ENCODE data around the gene MR1. TPM values are rescaled to one million over a fixed set of nuclear protein-coding genes. Genes with fewer than 3 reads are reported as not detected.

Gene MR1
- total RNA-seq, 2 experiments from 2014 or later: 16.2 to 18.1 TPM

DNA sequence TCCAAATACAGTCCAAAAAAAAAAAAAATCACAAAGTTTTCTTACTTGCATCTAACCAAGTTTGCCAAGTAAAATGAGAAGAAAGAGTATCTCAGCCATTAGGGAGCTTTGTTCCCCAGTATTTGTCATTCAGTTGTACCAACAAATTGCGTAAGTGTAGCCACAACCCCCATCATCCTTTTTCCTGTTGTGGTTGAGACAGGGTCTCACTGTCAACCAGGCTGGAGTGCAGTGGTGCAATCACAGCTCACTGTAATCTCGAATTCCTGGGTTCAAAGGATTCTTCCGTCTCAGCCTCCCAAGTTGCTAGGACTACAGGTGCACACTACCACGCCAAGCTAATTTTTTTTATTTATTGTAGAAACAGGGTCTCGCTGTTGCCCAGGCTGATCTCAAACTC lies 20.6 kb upstream of the MR1 start:
- intact Hi-C loops (cut with DNase I, micrococcal nuclease): no loop called here
- ATAC-seq (ENCODE audit: poor library complexity): peak; percentile 80

DNA sequence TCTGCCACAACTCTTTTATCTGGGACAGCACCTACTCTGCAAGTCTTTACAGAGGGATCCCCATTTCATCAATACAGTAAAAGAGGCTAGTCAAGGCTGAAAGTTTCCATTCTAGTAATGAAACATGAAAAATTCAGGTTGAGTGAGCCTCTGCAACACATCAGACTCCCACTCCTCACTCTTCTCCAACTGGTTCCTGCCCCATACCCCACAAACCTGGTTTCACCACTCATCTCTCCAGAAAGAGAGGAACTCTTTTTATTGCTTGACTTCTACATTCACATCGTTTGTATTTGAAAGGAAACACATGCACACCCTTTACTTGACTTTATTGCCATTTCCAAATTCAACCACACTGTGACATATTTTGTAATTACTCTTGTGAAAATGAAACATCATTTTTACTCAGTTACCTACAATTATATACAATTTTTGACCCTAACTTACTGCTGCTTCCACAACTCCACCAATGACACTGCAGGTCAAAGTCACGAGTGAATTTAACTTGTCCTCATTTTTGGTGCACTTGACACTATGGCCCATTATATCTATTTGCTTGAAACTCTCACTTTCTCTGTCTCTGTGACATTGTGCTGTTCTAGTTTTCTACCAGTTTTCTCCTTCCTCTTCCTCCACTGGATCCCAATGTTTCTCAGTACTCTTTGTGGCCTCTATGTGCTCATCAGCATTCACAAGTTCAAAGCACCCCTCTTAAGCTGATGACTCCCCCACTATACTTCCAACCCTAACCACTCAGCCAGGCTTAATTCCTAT lies 19.1 kb upstream of the MR1 start:
- peaks cover 39% of the 10 kb centered on the region for H3K4me1 Mint-ChIP-seq (ENCODE audit: low read depth)
- ATAC-seq (ENCODE audit: poor library complexity) (no peak), DNase-seq (no peak)
- no peaks in the 10 kb centered on the region for H3K27me3 Mint-ChIP-seq
- no peak overlapping the region for H3K4me3 ChIP-seq (ENCODE audit: low read length)
- intact Hi-C loops (cut with DNase I, micrococcal nuclease): no loop called here
- peaks cover 36% of the 10 kb centered on the region for H3K4me1 ChIP-seq (ENCODE audit: insufficient read depth, low read length)
- H3K9me3 Mint-ChIP-seq: no peaks in the 10 kb centered on the region
- ChIA-PET POLR2A (interaction anchor here (0.6 to 2.5 kb wide), 2 partner anchors 9 to 19 kb away, joined by 4 to 7 read pairs; partner anchors contain the start of gene MR1), CTCF (no interaction called here)
- H3K36me3 Mint-ChIP-seq (ENCODE audit: low read depth): peaks cover 15% of the 10 kb centered on the region
- TF ChIP-seq, protein P1, sequence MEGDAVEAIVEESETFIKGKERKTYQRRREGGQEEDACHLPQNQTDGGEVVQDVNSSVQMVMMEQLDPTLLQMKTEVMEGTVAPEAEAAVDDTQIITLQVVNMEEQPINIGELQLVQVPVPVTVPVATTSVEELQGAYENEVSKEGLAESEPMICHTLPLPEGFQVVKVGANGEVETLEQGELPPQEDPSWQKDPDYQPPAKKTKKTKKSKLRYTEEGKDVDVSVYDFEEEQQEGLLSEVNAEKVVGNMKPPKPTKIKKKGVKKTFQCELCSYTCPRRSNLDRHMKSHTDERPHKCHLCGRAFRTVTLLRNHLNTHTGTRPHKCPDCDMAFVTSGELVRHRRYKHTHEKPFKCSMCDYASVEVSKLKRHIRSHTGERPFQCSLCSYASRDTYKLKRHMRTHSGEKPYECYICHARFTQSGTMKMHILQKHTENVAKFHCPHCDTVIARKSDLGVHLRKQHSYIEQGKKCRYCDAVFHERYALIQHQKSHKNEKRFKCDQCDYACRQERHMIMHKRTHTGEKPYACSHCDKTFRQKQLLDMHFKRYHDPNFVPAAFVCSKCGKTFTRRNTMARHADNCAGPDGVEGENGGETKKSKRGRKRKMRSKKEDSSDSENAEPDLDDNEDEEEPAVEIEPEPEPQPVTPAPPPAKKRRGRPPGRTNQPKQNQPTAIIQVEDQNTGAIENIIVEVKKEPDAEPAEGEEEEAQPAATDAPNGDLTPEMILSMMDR (IDR thresholded peaks at IDR 0.05): no peak
- H3K36me3 ChIP-seq (ENCODE audit: insufficient read depth, low read length): peaks cover 2% of the 10 kb centered on the region
- no peak overlapping the region for H3K4me3 Mint-ChIP-seq
- H3K27me3 ChIP-seq (ENCODE audit: control insufficient read depth in 1 of 2, insufficient read depth in 2 of 2, low read length in 2 of 2): no peaks in the 10 kb centered on the region
- no peak overlapping the region for H3K27ac ChIP-seq (ENCODE audit: low read depth in 1 of 2, low read length in 2 of 2)
- H3K27ac Mint-ChIP-seq: no peak overlapping the region
- H3K9me3 ChIP-seq (ENCODE audit: control insufficient read depth in 1 of 2, insufficient read depth in 1 of 2, low read length in 2 of 2): no peaks in the 10 kb centered on the region

More for the DNA sequence above, 20.6 kb upstream of the MR1 start:
- Histone ChIP-seq H3K27ac (ENCODE audit: low read depth in 1 of 2, low read length in 2 of 2) (no peak overlapping the region), H3K4me3 (ENCODE audit: low read length) (no peak overlapping the region), H3K27me3 (ENCODE audit: control insufficient read depth in 1 of 2, insufficient read depth in 2 of 2, low read length in 2 of 2) (no peaks in the 10 kb centered on the region), H3K9me3 (ENCODE audit: control insufficient read depth in 1 of 2, insufficient read depth in 1 of 2, low read length in 2 of 2) (no peaks in the 10 kb centered on the region), H3K36me3 (ENCODE audit: insufficient read depth, low read length) (peaks cover 2% of the 10 kb centered on the region), H3K4me1 (ENCODE audit: insufficient read depth, low read length) (peaks cover 26% of the 10 kb centered on the region)
- Mint-ChIP-seq H3K27ac (peak overlapping the region; percentile 57), H3K9me3 (no peaks in the 10 kb centered on the region), H3K4me1 (ENCODE audit: low read depth) (peaks cover 31% of the 10 kb centered on the region), H3K4me3 (no peak overlapping the region), H3K36me3 (ENCODE audit: low read depth) (peaks cover 15% of the 10 kb centered on the region), H3K27me3 (no peaks in the 10 kb centered on the region)
- CTCF ChIA-PET: interaction anchor here (1.7 kb wide), 1 partner anchor 147 kb away, joined by 3 read pairs; no protein-coding TSS in a partner anchor
- TF ChIP-seq, protein P1 (IDR thresholded peaks at IDR 0.05): no peak
- peak in 5 of 14 experiments; percentile 19 to 68 (median 38) for DNase-seq
- POLR2A ChIA-PET: interaction anchor here (0.6 to 2.5 kb wide), 4 partner anchors 9 to 1178 kb away, joined by 3 to 8 read pairs (median 6); partner anchors contain the start of genes MR1 and STX6

DNA sequence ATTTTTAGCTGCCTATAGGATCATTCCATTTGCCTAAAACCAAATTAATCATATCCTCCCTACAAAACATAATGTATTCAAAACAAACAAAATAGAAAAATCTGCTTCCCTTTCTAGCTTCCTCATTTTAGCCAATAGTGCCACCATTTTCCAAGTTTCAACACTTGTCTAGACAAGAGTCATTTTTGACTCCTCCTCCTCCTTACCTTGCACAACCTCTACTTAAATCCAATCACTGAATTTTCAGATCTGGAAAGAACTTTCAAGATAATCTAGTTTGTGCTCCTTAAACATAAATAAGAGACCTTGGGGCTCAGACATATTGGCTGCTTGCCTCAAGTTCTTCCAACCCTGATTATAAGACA lies 18.6 kb upstream of the MR1 start:
- TF ChIP-seq, protein P1 (IDR thresholded peaks at IDR 0.05): no peak
- H3K9me3 ChIP-seq (ENCODE audit: control insufficient read depth in 1 of 2, insufficient read depth in 1 of 2, low read length in 2 of 2): no peaks in the 10 kb centered on the region
- POLR2A ChIA-PET: no interaction called here
- Mint-ChIP-seq H3K36me3 (ENCODE audit: low read depth) (peaks cover 15% of the 10 kb centered on the region), H3K27me3 (no peaks in the 10 kb centered on the region), H3K27ac (no peak overlapping the region), H3K9me3 (no peaks in the 10 kb centered on the region), H3K4me3 (no peak overlapping the region), H3K4me1 (ENCODE audit: low read depth) (peaks cover 37% of the 10 kb centered on the region)
- no peak overlapping the region for H3K4me3 ChIP-seq (ENCODE audit: low read length)
- peaks cover 39% of the 10 kb centered on the region for H3K4me1 ChIP-seq (ENCODE audit: insufficient read depth, low read length)
- ATAC-seq (ENCODE audit: poor library complexity) (no peak), DNase-seq (peak in 3 of 14 experiments; percentile 16 to 60 (median 44))
- intact Hi-C loops (cut with DNase I, micrococcal nuclease): no loop called here
- no peaks in the 10 kb centered on the region for H3K27me3 ChIP-seq (ENCODE audit: control insufficient read depth in 1 of 2, insufficient read depth in 2 of 2, low read length in 2 of 2)
- peaks cover 2% of the 10 kb centered on the region for H3K36me3 ChIP-seq (ENCODE audit: insufficient read depth, low read length)
- no peak overlapping the region for H3K27ac ChIP-seq (ENCODE audit: low read depth in 1 of 2, low read length in 2 of 2)
- CTCF ChIA-PET: no interaction called here
